HG03521 (cell line): ENCODE results near the gene TAC4.

ENCODE experiments used
- ATAC-seq: cut with Tn5 transposase; IDR thresholded peaks from one replicate; pipeline ENCODE4 v1.9.1; 2021; ENCODE audit warnings: mild to moderate bottlenecking, moderate library complexity; ENCODE audit not compliant: unreplicated experiment

Gene TAC4

GRCh38 chr17:49848019-49848473, at the start of gene TAC4:
TSS of gene TAC4 (minus strand) at chr17:49848069. CDS start at chr17:49848017, 52 bp downstream.
- ATAC-seq, result no peak

GRCh38 chr17:49896860-49897259, 49.0 kb upstream of the TAC4 start:
- ATAC-seq, result no peak

- ATAC-seq, result no peak
Measured at GRCh38 chr17:49896222-49896621, 48.4 kb upstream of the TAC4 start.

GRCh38 chr17:49895812-49896211, 47.9 kb upstream of the TAC4 start:
- no peak for ATAC-seq

GRCh38 chr17:49894761-49895160, 46.9 kb upstream of the TAC4 start:
- no peak for ATAC-seq

GRCh38 chr17:49891694-49892389, 44.0 kb upstream of the TAC4 start:
- no peak for ATAC-seq

GRCh38 chr17:49891271-49891670, 43.4 kb upstream of the TAC4 start:
- ATAC-seq, result no peak

GRCh38 chr17:49890852-49891251, 43.0 kb upstream of the TAC4 start:
- no peak for ATAC-seq

- no peak for ATAC-seq
Measured at GRCh38 chr17:49890077-49890821, 42.4 kb upstream of the TAC4 start.

GRCh38 chr17:49889500-49889899, 41.6 kb upstream of the TAC4 start:
- no peak for ATAC-seq

GRCh38 chr17:49887744-49888360, 40.0 kb upstream of the TAC4 start:
- ATAC-seq, result no peak

- ATAC-seq, result no peak
Measured at GRCh38 chr17:49887086-49887743, 39.3 kb upstream of the TAC4 start.

GRCh38 chr17:49886036-49886435, 38.2 kb upstream of the TAC4 start:
- no peak for ATAC-seq

- ATAC-seq, result no peak
Measured at GRCh38 chr17:49882434-49882833, 34.6 kb upstream of the TAC4 start.

- ATAC-seq, result no peak
Measured at GRCh38 chr17:49881054-49881402, 33.2 kb upstream of the TAC4 start.

- ATAC-seq, result no peak
Measured at GRCh38 chr17:49880291-49881053, 32.6 kb upstream of the TAC4 start.

GRCh38 chr17:49878931-49879904, 31.3 kb upstream of the TAC4 start:
- no peak for ATAC-seq

- no peak for ATAC-seq
Measured at GRCh38 chr17:49875685-49876084, 27.8 kb upstream of the TAC4 start.

GRCh38 chr17:49874911-49875310, 27.0 kb upstream of the TAC4 start:
- no peak for ATAC-seq

- ATAC-seq, result no peak
Measured at GRCh38 chr17:49873926-49874325, 26.1 kb upstream of the TAC4 start.
